Transverse colon (tissue), 4 donors: ENCODE measurements around the gene H2AZ1. TPM values are rescaled to one million over a fixed set of nuclear protein-coding genes. Genes with fewer than 3 reads are reported as not detected.
A peak's percentile ranks its signal among the peaks of the same experiment; 100 is the strongest.

Experiments used
- DNase-seq: peaks from one replicate; pipeline ENCODE4 v3.0.0-alpha.2; 2019
- H3K27ac ChIP-seq, 4 donors: fragments of 200-600 bp; sonication (generic); 2 replicates each; pipeline ENCODE4 v1.5.1; 2016 to 2018; ENCODE audit warnings: inconsistent platforms in 4 of 4
- H3K27me3 ChIP-seq: fragments of 200-600 bp; sonication (generic); 2 replicates; pipeline ENCODE4 v1.5.1; 2017; ENCODE audit warnings: inconsistent platforms
- H3K36me3 ChIP-seq, 4 donors: fragments of 200-600 bp; sonication (generic); 2 replicates each; pipeline ENCODE4 v1.5.1; 2017 to 2019; ENCODE audit warnings: inconsistent platforms in 4 of 4
- H3K4me1 ChIP-seq, 4 donors: fragments of 200-600 bp; sonication (generic); 2 replicates each; pipeline ENCODE4 v1.5.1; 2017 to 2020; ENCODE audit warnings: inconsistent platforms in 4 of 4
- H3K4me3 ChIP-seq, 4 donors: fragments of 200-600 bp; sonication (generic); 1 replicate in 1 of 4; 2 replicates in 3 of 4; pipeline versions ENCODE4 v1.5.1 to v1.6.1; 2017 to 2019; ENCODE audit warnings: inconsistent platforms in 4 of 4
- H3K9me3 ChIP-seq, 2 donors: fragments of 200-600 bp; sonication (generic); 2 replicates each; pipeline ENCODE4 v1.5.1; 2017 to 2019; ENCODE audit warnings: inconsistent platforms in 2 of 2
- EP300 ChIP-seq: sonication (generic); formaldehyde crosslinking; IDR thresholded peaks from one replicate; pipeline ENCODE4 v1.6.1; 2017; ENCODE audit warnings: antibody characterized with exemption, low read depth
- POLR2A ChIP-seq: fragments of 450-650 bp; IDR thresholded peaks from one replicate; pipeline ENCODE4 v1.6.1; 2016; ENCODE audit warnings: antibody characterized with exemption, mild to moderate bottlenecking, moderate library complexity
- POLR2AphosphoS5 ChIP-seq, 3 donors: sonication (generic); formaldehyde crosslinking; IDR thresholded peaks; one replicate each; pipeline ENCODE4 v1.6.1; 2016; ENCODE audit warnings: antibody characterized with exemption in 3 of 3
- WGBS, 2 donors: methylation state at CpG; one replicate each; pipeline ENCODE4 v1.1.5; 2018; ENCODE audit warnings: low coverage in 1 of 2; 5-methylcytosine and 5-hydroxymethylcytosine counted together
- in situ Hi-C, 4 donors: fragments of 200-750 bp; cut with MboI; loops; one replicate each; pipeline versions ENCODE4 v1.15.0 to v1.15.1; 2017; ENCODE audit warnings: low sequenced_read_pairs in 3 of 4, low pct_ligation_motif_present in 1 of 4, low pct_unique_long_range_greater_than_20kb in 1 of 4
- intact Hi-C: fragments of 100-400 bp; cut with DNase I; formaldehyde crosslinking; loops from one replicate; pipeline ENCODE4 v1.15.1; 2023; ENCODE audit warnings: low total_unique reads
- total RNA-seq, 4 donors: library from RNA; depleted of rRNA; stranded (reverse); fragments of >200 nt; gene quantifications; one replicate each; pipeline ENCODE4 v1.1.0, GENCODE V29; 2016
- TF ChIP-seq, protein P1 (sequence below), 5 experiments: fragments of 200-600 bp in 3 of 5; fragments of 450-650 bp in 2 of 5; sonication (generic) in 3 of 5; IDR thresholded peaks; 1 replicate in 2 of 5; 2 replicates in 3 of 5; pipeline ENCODE4 v1.5.1; 2016 to 2017; ENCODE audit warnings: antibody characterized with exemption in 5 of 5, inconsistent platforms in 3 of 5, mild to moderate bottlenecking in 2 of 5, moderate library complexity in 1 of 5

Gene H2AZ1
- total RNA-seq, 4 donors from 2014 or later: 28.8 to 139 (median 81.5) TPM

DNA sequence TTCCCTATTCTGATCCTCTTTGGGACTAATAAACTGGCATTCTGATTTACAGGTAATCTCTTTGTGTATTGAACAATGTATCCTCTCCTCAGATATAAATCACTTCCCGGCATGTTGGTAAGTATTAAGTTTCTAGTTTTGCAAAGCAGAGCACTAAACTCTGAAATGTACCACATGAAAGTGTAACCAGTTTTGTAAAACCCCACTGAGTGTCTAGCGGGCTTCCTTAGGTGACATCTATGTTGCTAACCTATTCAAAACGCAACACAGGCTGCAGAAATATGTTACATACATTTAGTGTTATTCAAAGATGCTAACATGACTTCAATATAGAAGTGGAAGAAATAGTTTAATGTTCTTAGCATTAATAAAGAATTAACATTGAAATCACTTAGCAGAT is 28.9 kb downstream of the H2AZ1 start:
- Histone ChIP-seq H3K36me3 (peaks cover 0 to 21% (median 0%) of the 10 kb centered on the region in 4 donors), H3K4me1 (peaks cover 0 to 18% (median 9%) of the 10 kb centered on the region in 4 donors), H3K4me3 (no peak overlapping the region), H3K9me3 (no peaks in the 10 kb centered on the region), H3K27ac (no peak overlapping the region), H3K27me3 (no peaks in the 10 kb centered on the region)
- in situ Hi-C loops (no loop called here), intact Hi-C loops (no loop called here)
- no peak for DNase-seq
- TF ChIP-seq POLR2A (no peak), POLR2AphosphoS5 (IDR thresholded peaks at IDR 0.05) (no peak), EP300 (no peak)
- TF ChIP-seq, protein P1, sequence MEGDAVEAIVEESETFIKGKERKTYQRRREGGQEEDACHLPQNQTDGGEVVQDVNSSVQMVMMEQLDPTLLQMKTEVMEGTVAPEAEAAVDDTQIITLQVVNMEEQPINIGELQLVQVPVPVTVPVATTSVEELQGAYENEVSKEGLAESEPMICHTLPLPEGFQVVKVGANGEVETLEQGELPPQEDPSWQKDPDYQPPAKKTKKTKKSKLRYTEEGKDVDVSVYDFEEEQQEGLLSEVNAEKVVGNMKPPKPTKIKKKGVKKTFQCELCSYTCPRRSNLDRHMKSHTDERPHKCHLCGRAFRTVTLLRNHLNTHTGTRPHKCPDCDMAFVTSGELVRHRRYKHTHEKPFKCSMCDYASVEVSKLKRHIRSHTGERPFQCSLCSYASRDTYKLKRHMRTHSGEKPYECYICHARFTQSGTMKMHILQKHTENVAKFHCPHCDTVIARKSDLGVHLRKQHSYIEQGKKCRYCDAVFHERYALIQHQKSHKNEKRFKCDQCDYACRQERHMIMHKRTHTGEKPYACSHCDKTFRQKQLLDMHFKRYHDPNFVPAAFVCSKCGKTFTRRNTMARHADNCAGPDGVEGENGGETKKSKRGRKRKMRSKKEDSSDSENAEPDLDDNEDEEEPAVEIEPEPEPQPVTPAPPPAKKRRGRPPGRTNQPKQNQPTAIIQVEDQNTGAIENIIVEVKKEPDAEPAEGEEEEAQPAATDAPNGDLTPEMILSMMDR (IDR thresholded peaks at IDR 0.05): no peak
- WGBS, 2 donors: 90 to 92% methylated on average over 2 to 3 of the region's 3 CpGs

DNA sequence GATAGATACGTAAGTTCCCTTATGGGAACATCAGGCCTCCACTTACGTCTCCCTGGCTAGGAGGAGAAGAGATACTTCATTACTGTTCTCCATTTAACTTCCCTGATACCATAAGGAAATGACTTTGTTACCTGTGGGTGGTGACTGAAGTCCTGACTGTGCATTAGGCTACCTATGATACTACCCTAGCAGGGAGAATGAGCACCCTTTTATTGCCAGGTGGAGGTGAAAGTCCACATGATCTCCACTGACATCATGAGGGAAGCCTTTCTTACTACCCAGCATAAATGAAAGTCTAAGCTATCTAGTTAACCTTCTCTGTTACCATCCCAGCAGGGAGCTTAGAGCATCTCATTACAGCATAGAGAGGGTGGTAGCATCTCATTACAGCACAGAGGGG is 31.4 kb downstream of the H2AZ1 start:
- peak; percentile 76 for DNase-seq
- TF ChIP-seq, protein P1 (IDR thresholded peaks at IDR 0.05): no peak
- TF ChIP-seq POLR2AphosphoS5 (IDR thresholded peaks at IDR 0.05): peak in 2 of 3 donors; percentile 46 to 75
- peak; percentile 21 for TF ChIP-seq POLR2A
- Histone ChIP-seq H3K27me3 (no peaks in the 10 kb centered on the region), H3K4me1 (peaks cover 0 to 18% (median 9%) of the 10 kb centered on the region in 4 donors), H3K36me3 (peaks cover 0 to 21% (median 0%) of the 10 kb centered on the region in 4 donors), H3K4me3 (no peak overlapping the region), H3K27ac (peak overlapping the region; percentile 60 to 83 (median 77)), H3K9me3 (no peaks in the 10 kb centered on the region)
- 51 to 100% methylated on average over 1 to 2 of the region's 2 CpGs for WGBS, 2 donors
- in situ Hi-C loops (no loop called here), intact Hi-C loops (no loop called here)

DNA sequence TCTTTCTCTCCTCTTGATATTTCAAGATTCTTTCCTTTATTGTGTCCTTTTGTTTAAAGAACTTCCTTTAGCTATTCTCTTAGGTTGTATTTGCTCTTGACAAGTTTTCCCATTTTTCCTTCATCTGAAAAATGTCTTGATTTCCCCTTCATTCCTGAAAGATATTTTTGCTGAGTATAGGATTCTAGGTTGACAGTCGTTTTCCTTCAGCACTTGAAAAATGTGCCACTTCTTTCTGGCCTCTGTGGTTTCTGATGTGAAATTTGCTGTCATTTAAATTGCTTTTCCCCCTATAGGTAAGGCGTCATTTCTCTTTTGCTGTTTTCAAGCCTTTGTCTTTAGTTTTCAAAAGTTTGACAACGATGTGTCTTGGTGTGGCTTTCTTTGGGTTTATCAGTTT is 32.5 kb downstream of the H2AZ1 start:
- peaks cover 0 to 18% (median 9%) of the 10 kb centered on the region in 4 donors for H3K4me1 ChIP-seq
- no peaks in the 10 kb centered on the region for H3K9me3 ChIP-seq
- peak overlapping the region in 3 of 4 donors; percentile 60 to 83 (median 80) for H3K27ac ChIP-seq
- intact Hi-C loops (no loop called here), in situ Hi-C loops (no loop called here)
- no peak for DNase-seq
- H3K4me3 ChIP-seq: no peak overlapping the region
- H3K36me3 ChIP-seq: peaks cover 0 to 16% (median 0%) of the 10 kb centered on the region in 4 donors
- TF ChIP-seq EP300: no peak
- TF ChIP-seq, protein P1 (IDR thresholded peaks at IDR 0.05): no peak
- no peak for TF ChIP-seq POLR2AphosphoS5 (IDR thresholded peaks at IDR 0.05)
- TF ChIP-seq POLR2A: no peak
- no peaks in the 10 kb centered on the region for H3K27me3 ChIP-seq
- 96% methylated on average over 3 of the region's 3 CpGs for WGBS, 2 donors

DNA sequence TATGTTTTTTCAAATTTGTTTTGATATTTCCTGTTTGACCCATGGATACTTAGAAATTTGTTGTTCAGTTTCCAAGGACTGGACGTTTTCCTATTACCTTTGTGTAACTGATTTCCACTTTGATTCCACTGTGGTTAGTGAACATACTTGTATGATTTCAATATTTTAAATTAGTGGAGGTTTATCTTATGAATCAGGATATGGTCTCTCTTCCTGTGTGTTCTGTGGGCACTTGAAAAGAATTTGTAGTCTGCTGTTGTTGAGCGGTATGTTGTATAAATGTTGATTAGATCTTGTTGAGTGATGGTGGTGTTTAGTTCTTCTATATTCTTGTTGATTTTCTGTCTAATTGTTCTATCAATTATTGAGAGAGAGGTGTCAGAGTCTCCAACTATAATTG is 34.6 kb downstream of the H2AZ1 start:
- in situ Hi-C loops (no loop called here), intact Hi-C loops (no loop called here)
- no peak for TF ChIP-seq POLR2A
- TF ChIP-seq EP300: no peak
- TF ChIP-seq POLR2AphosphoS5 (IDR thresholded peaks at IDR 0.05): no peak
- TF ChIP-seq, protein P1 (IDR thresholded peaks at IDR 0.05): no peak
- no peaks in the 10 kb centered on the region for H3K27me3 ChIP-seq
- peaks cover 0 to 18% (median 9%) of the 10 kb centered on the region in 4 donors for H3K4me1 ChIP-seq
- 63 to 84% methylated on average over 2 of the region's 2 CpGs for WGBS, 2 donors
- H3K4me3 ChIP-seq: no peak overlapping the region
- no peaks in the 10 kb centered on the region for H3K9me3 ChIP-seq
- no peak overlapping the region for H3K27ac ChIP-seq
- DNase-seq: no peak
- peaks cover 0 to 11% (median 0%) of the 10 kb centered on the region in 4 donors for H3K36me3 ChIP-seq

Other genes starting within 250 kb of the H2AZ1 start
- gene DAPP1, start 133.4 kb downstream of the H2AZ1 start, total RNA-seq: 10 to 100 TPM in 1 of 4 donors, 1 to 10 TPM in 2, under 1 TPM in 1; 0.41 to 10.7 (median 7.6) TPM
- gene LAMTOR3, start 55.8 kb downstream of the H2AZ1 start, total RNA-seq: 10 to 100 TPM in 3 of 4 donors, under 1 TPM in 1; 1.00 to 60.3 (median 32.0) TPM
- 10 to 100 TPM; 41.9 to 58.1 (median 48.5) TPM for gene DNAJB14, start 3.7 kb downstream of the H2AZ1 start, total RNA-seq
- 1 to 10 TPM in 1 of 4 donors, under 1 TPM in 1, not detected in 2; 0.79 to 2.0 TPM for gene DDIT4L, start 240.2 kb upstream of the H2AZ1 start, total RNA-seq